Right lobe of liver (tissue), 6 donors: ENCODE measurements around the gene ACAP2. TPM values are rescaled to one million over a fixed set of nuclear protein-coding genes. Genes with fewer than 3 reads are reported as not detected.

Experiments used
- ATAC-seq, 4 donors: fragments of 200-7000 bp; cut with Tn5 transposase; one replicate each; pipeline ENCODE4 v1.9.1; 2020; ENCODE audit warnings: mild to moderate bottlenecking in 4 of 4, moderate library complexity in 4 of 4
- DNase-seq, 3 donors: peaks; one replicate each; pipeline ENCODE4 v3.0.0-alpha.2; 2020
- H3K27ac ChIP-seq, 3 donors: fragments of 200-600 bp; one replicate each; pipeline ENCODE4 v1.8.0; 2022
- H3K27me3 ChIP-seq, 2 donors: fragments of 200-600 bp; one replicate each; pipeline ENCODE4 v1.8.0; 2022
- H3K36me3 ChIP-seq, 4 donors: fragments of 200-600 bp; sonication (generic) in 1 of 4; one replicate each; pipeline versions ENCODE4 v1.5.1 to v1.8.0; 2017 to 2022; ENCODE audit warnings: control low read depth in 1 of 4
- H3K4me1 ChIP-seq, 4 donors: fragments of 200-600 bp; sonication (generic) in 1 of 4; one replicate each; pipeline versions ENCODE4 v1.5.1 to v1.8.0; 2017 to 2022; ENCODE audit warnings: control low read depth in 1 of 4
- H3K4me3 ChIP-seq, 3 donors: fragments of 200-600 bp; one replicate each; pipeline ENCODE4 v1.8.0; 2022
- H3K9me3 ChIP-seq, 4 donors: fragments of 200-600 bp; sonication (generic) in 1 of 4; one replicate each; pipeline versions ENCODE4 v1.5.1 to v1.8.0; 2017 to 2022; ENCODE audit warnings: control low read depth in 1 of 4
- POLR2A ChIP-seq: fragments of 450-650 bp; IDR thresholded peaks from one replicate; pipeline ENCODE4 v1.6.1; 2017; ENCODE audit warnings: antibody characterized with exemption, mild to moderate bottlenecking
- WGBS: methylation state at CpG from one replicate; pipeline ENCODE4 v1.1.6; 2018; ENCODE audit warnings: low coverage, low lambda C conversion rate; ENCODE audit not compliant: insufficient coverage; ENCODE audit errors: missing lambda C conversion rate; 5-methylcytosine and 5-hydroxymethylcytosine counted together
- intact Hi-C, 2 donors: fragments of 100-400 bp; cut with DNase I; formaldehyde crosslinking; loops; one replicate each; pipeline versions ENCODE4 v1.11.2 to v1.14.1; 2022
- total RNA-seq, 6 experiments: library from RNA; depleted of rRNA in 2 of 6; stranded (reverse); fragments of >200 nt in 2 of 6; fragmentation: NEBNext Ultra II Directional in 3 of 6; extraction: Animal tissue kit (Norgen Biotek cat#: 25700) in 3 of 6; gene quantifications; one replicate each; pipeline versions ENCODE4 v1.1.0 to v1.2.4, GENCODE V29; 2016 to 2023
- TF ChIP-seq, protein P1 (sequence below), 4 donors: fragments of 200-600 bp in 3 of 4; fragments of 450-650 bp in 1 of 4; IDR thresholded peaks; one replicate each; pipeline versions ENCODE4 v1.5.1 to v1.8.0; 2016 to 2022; ENCODE audit warnings: antibody characterized with exemption in 4 of 4, mild to moderate bottlenecking in 2 of 4
- donor health status: DM: no; HTN: yes; CAD: no.
- donor health status: DM: no; HTN: no; CAD: no.
- donor health status: DM: no; HTN: no; CAD: no.
- donor health status: DM: no; HTN: yes; CAD: no.
- donor health status: DM: no; HTN: yes; CAD: no.

The ACAP2 gene
- total RNA-seq, 6 experiments from 2014 or later = 15.1 to 21.7 (median 18.5) TPM

- Histone ChIP-seq H3K4me3 (no peak overlapping the region), H3K9me3 (no peaks in the 10 kb centered on the region), H3K4me1 (peaks cover 0 to 4% (median 0%) of the 10 kb centered on the region in 4 donors), H3K27ac (no peak overlapping the region), H3K36me3 (peaks cover 0 to 27% (median 11%) of the 10 kb centered on the region in 4 donors), H3K27me3 (no peaks in the 10 kb centered on the region)
- intact Hi-C loops = no loop called here
- no peak for TF ChIP-seq POLR2A
- TF ChIP-seq, protein P1, sequence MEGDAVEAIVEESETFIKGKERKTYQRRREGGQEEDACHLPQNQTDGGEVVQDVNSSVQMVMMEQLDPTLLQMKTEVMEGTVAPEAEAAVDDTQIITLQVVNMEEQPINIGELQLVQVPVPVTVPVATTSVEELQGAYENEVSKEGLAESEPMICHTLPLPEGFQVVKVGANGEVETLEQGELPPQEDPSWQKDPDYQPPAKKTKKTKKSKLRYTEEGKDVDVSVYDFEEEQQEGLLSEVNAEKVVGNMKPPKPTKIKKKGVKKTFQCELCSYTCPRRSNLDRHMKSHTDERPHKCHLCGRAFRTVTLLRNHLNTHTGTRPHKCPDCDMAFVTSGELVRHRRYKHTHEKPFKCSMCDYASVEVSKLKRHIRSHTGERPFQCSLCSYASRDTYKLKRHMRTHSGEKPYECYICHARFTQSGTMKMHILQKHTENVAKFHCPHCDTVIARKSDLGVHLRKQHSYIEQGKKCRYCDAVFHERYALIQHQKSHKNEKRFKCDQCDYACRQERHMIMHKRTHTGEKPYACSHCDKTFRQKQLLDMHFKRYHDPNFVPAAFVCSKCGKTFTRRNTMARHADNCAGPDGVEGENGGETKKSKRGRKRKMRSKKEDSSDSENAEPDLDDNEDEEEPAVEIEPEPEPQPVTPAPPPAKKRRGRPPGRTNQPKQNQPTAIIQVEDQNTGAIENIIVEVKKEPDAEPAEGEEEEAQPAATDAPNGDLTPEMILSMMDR (IDR thresholded peaks at IDR 0.05) = no peak
- WGBS = 54% methylated on average over 4 of the region's 4 CpGs
- DNase-seq (no peak), ATAC-seq (no peak)
Measured at GRCh38 chr3:195286115-195286872, 156.5 kb downstream of the ACAP2 start.

- DNase-seq (no peak), ATAC-seq (no peak)
- Histone ChIP-seq H3K27ac (no peak overlapping the region), H3K36me3 (peaks cover 0 to 27% (median 11%) of the 10 kb centered on the region in 4 donors), H3K9me3 (no peaks in the 10 kb centered on the region), H3K4me1 (peaks cover 0 to 4% (median 0%) of the 10 kb centered on the region in 4 donors), H3K27me3 (no peaks in the 10 kb centered on the region), H3K4me3 (no peak overlapping the region)
- WGBS = 91% methylated on average over 3 of the region's 3 CpGs
- no peak for TF ChIP-seq POLR2A
- TF ChIP-seq, protein P1 (IDR thresholded peaks at IDR 0.05) = no peak
- intact Hi-C loops = no loop called here
Measured at GRCh38 chr3:195285372-195285771, 157.4 kb downstream of the ACAP2 start.

GRCh38 chr3:195284842-195285241 is 158.0 kb downstream of the ACAP2 start:
- 83% methylated on average over 3 of the region's 3 CpGs for WGBS
- peak in 1 of 4 donors; percentile 62 for ATAC-seq
- peaks cover 0 to 27% (median 11%) of the 10 kb centered on the region in 4 donors for H3K36me3 ChIP-seq

GRCh38 chr3:195282961-195283360 is 159.9 kb downstream of the ACAP2 start:
- H3K36me3 ChIP-seq = peaks cover 0 to 25% (median 5%) of the 10 kb centered on the region in 4 donors
- TF ChIP-seq, protein P1 (IDR thresholded peaks at IDR 0.05) = no peak
- TF ChIP-seq POLR2A = no peak
- no peaks in the 10 kb centered on the region for H3K27me3 ChIP-seq
- H3K4me1 ChIP-seq = peaks cover 0 to 4% (median 0%) of the 10 kb centered on the region in 4 donors
- 84% methylated on average over 6 of the region's 8 CpGs for WGBS
- H3K4me3 ChIP-seq = no peak overlapping the region
- ATAC-seq (no peak), DNase-seq (no peak)
- intact Hi-C loops = no loop called here
- H3K9me3 ChIP-seq = no peaks in the 10 kb centered on the region
- H3K27ac ChIP-seq = no peak overlapping the region

More at GRCh38 chr3:195284842-195285241, 158.0 kb downstream of the ACAP2 start:
- no peak for DNase-seq
- intact Hi-C loops = no loop called here
- no peak for TF ChIP-seq POLR2A
- TF ChIP-seq, protein P1 (IDR thresholded peaks at IDR 0.05) = no peak
- H3K9me3 ChIP-seq = no peaks in the 10 kb centered on the region
- H3K27me3 ChIP-seq = no peaks in the 10 kb centered on the region
- no peak overlapping the region for H3K27ac ChIP-seq
- no peak overlapping the region for H3K4me3 ChIP-seq
- H3K4me1 ChIP-seq = peaks cover 0 to 4% (median 0%) of the 10 kb centered on the region in 4 donors
